CD4-positive, alpha-beta T cell treated with Interferon gamma for 1 hour (primary cell): ENCODE results near the gene LEP.
"Not testable (repeated sequence)": the region's sequence is repeated elsewhere in the genome, so short reads cannot be mapped to it uniquely, and the experiment has no call there.

Experiments used
- DNase-seq: peaks from one replicate; pipeline ENCODE4 v3.0.0-alpha.2; 2020

The LEP gene

GRCh38 chr7:128278366-128278765 is 37.3 kb downstream of the LEP start:
- DNase-seq: no peak

- DNase-seq: no peak
Observed at GRCh38 chr7:128279124-128279713, 38.1 kb downstream of the LEP start.

- DNase-seq: not testable (repeated sequence)
Observed at GRCh38 chr7:128280451-128280850, 39.4 kb downstream of the LEP start.

GRCh38 chr7:128281605-128282380 is 40.7 kb downstream of the LEP start:
- no peak for DNase-seq

- no peak for DNase-seq
Observed at GRCh38 chr7:128284102-128284501, 43.0 kb downstream of the LEP start.

- no peak for DNase-seq
Observed at GRCh38 chr7:128287556-128287955, 46.5 kb downstream of the LEP start.

GRCh38 chr7:128298004-128298403 is 56.9 kb downstream of the LEP start:
- not testable (repeated sequence) for DNase-seq

- no peak for DNase-seq
Observed at GRCh38 chr7:128299109-128299607, 58.1 kb downstream of the LEP start.

GRCh38 chr7:128302139-128302538 is 61.1 kb downstream of the LEP start:
- DNase-seq: no peak

- no peak for DNase-seq
Observed at GRCh38 chr7:128303133-128303532, 62.1 kb downstream of the LEP start.

GRCh38 chr7:128303643-128304042 is 62.6 kb downstream of the LEP start:
- no peak for DNase-seq

- no peak for DNase-seq
Observed at GRCh38 chr7:128304212-128304611, 63.1 kb downstream of the LEP start.

- DNase-seq: no peak
Observed at GRCh38 chr7:128307061-128307460, 66.0 kb downstream of the LEP start.
